GM20431 (cell line): ENCODE data around the gene RNF141.

Experiments used
- in situ Hi-C: fragments of 300-500 bp; cut with MseI, MboI; formaldehyde crosslinking; loops from one replicate; pipeline ENCODE4 v1.15.0; 2020; ENCODE audit warnings: low sequenced_read_pairs; ENCODE audit not compliant: unreplicated experiment

The RNF141 gene

GRCh38 chr11:10561947-10562346, 21.0 kb upstream of the RNF141 start:
- in situ Hi-C loops, result no loop called here

- in situ Hi-C loops, result no loop called here
These were observed 20.2 kb upstream of the RNF141 start for GRCh38 chr11:10561043-10561818.

- in situ Hi-C loops, result no loop called here
These were observed 17.3 kb upstream of the RNF141 start for GRCh38 chr11:10558288-10558687.

- in situ Hi-C loops, result no loop called here
These were observed 15.6 kb upstream of the RNF141 start for GRCh38 chr11:10556590-10556989.

- in situ Hi-C loops, result no loop called here
These were observed 10.9 kb upstream of the RNF141 start for GRCh38 chr11:10551845-10552352.

- in situ Hi-C loops, result no loop called here
These were observed 10.3 kb upstream of the RNF141 start for GRCh38 chr11:10551290-10551592.

GRCh38 chr11:10550503-10551289, 9.7 kb upstream of the RNF141 start:
- in situ Hi-C loops, result no loop called here

GRCh38 chr11:10544491-10545465, 3.8 kb upstream of the RNF141 start:
- in situ Hi-C loops, result no loop called here

- in situ Hi-C loops, result no loop called here
These were observed 2.8 kb upstream of the RNF141 start for GRCh38 chr11:10543782-10544181.

- in situ Hi-C loops, result no loop called here
These were observed 1.8 kb upstream of the RNF141 start for GRCh38 chr11:10542776-10543175.

GRCh38 chr11:10541561-10541930, 559 bp upstream of the RNF141 start:
- in situ Hi-C loops, result no loop called here

- in situ Hi-C loops, result no loop called here
These were observed 457 bp downstream of the RNF141 start for GRCh38 chr11:10540546-10540914.

GRCh38 chr11:10539339-10539738, 1.6 kb downstream of the RNF141 start:
- in situ Hi-C loops, result no loop called here

GRCh38 chr11:10538924-10539323, 2.1 kb downstream of the RNF141 start:
- in situ Hi-C loops, result no loop called here

- in situ Hi-C loops, result no loop called here
These were observed 3.4 kb downstream of the RNF141 start for GRCh38 chr11:10537600-10537999.

GRCh38 chr11:10534316-10534715, 6.7 kb downstream of the RNF141 start:
- in situ Hi-C loops, result no loop called here

- in situ Hi-C loops, result no loop called here
These were observed 7.7 kb downstream of the RNF141 start for GRCh38 chr11:10533323-10533722.

- in situ Hi-C loops, result no loop called here
These were observed 8.5 kb downstream of the RNF141 start for GRCh38 chr11:10532526-10532925.

GRCh38 chr11:10529279-10529678, 11.7 kb downstream of the RNF141 start:
- in situ Hi-C loops, result no loop called here

- in situ Hi-C loops, result no loop called here
These were observed 12.9 kb downstream of the RNF141 start for GRCh38 chr11:10528121-10528520.
